Posterior vena cava (tissue), 2 donors: ENCODE data around the gene SPG21. TPM values are rescaled to one million over a fixed set of nuclear protein-coding genes. Genes with fewer than 3 reads are reported as not detected.

ENCODE experiments used
- DNase-seq: peaks from one replicate; pipeline ENCODE4 v3.0.0-alpha.2; 2020; ENCODE audit warnings: low spot score
- intact Hi-C, 2 donors: fragments of 100-400 bp; cut with DNase I; formaldehyde crosslinking; loops; one replicate each; pipeline versions ENCODE4 v1.14.1 to v1.14.2; 2022 to 2023
- total RNA-seq, 2 donors: library from RNA; stranded (reverse); fragmentation: NEBNext Ultra II Directional; extraction: Animal tissue kit (Norgen Biotek cat#: 25700); gene quantifications; one replicate each; pipeline ENCODE4 v1.2.1, GENCODE V29; 2021
- donor health status: DM: yes; HTN: yes; CAD: no.
- donor health status: DM: yes; HTN: yes; CAD: no.

The SPG21 gene
- total RNA-seq, 2 donors from 2014 or later: 65.8 to 78.2 TPM

- intact Hi-C loops: no loop called here
These were observed 40.1 kb downstream of the SPG21 start for GRCh38 chr15:64949383-64950186.

GRCh38 chr15:64948916-64949315 is 40.8 kb downstream of the SPG21 start:
- intact Hi-C loops: no loop called here
- no peak for DNase-seq

More at GRCh38 chr15:64949383-64950186, 40.1 kb downstream of the SPG21 start:
- DNase-seq: no peak

GRCh38 chr15:64947211-64947610 is 42.5 kb downstream of the SPG21 start:
- intact Hi-C loops: no loop called here
- no peak for DNase-seq

- DNase-seq: no peak
- intact Hi-C loops: no loop called here
These were observed 44.8 kb downstream of the SPG21 start for GRCh38 chr15:64944961-64945360.

DNA sequence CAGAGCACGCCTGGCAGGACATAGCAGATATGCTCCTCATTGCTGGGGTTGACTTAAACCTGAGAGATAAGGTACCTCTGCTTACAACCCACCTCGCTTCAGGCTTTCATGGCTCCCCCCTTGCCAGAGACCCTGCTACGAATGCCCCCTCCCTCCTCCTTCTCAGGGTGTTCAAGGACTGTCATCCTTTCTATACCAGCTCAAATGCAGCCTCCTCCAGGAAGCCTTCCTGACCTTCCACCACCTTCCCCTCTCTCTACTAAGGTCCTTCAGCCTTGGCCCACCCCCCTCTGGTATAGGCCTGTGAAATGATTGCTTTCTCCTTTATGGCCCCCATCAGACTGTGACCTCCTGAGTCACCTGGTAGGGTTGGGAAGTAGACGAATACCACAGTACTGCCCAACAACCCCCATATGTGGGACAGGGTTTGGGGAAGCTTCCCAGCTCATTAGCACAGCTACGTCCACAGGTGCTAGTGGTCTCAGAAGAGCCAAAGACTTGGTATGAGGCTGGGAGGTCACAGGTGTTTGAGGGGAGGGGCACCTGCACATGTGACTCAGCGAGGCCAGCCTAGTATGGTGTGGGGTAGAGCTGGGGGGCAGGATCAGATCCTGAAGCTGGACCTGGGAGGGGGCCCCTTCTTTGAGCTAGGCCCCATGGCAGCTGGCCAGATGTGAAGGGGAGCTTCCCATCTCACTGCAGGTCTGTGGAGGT is 46.0 kb downstream of the SPG21 start:
- DNase-seq: no peak
- intact Hi-C loops: no loop called here

DNA sequence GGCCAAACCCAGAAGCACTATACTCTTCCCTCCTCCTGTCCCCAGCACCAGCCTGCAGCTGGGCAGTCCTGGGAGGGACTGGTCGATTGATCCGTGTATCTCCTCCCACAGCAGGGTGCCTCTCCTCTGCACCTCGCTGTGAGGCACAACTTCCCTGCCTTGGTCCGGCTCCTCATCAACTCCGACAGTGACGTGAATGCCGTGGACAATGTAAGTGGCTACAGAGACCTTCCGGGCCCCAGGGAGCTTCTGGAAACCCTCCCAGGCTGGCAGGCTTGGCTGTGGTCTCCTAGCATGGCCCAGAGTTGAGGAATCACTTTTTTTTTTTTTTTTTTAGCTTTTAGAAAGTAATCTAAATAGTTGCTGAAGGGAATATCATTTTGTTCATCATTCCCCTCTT is 47.4 kb downstream of the SPG21 start:
- intact Hi-C loops: no loop called here
- DNase-seq: no peak

- no peak for DNase-seq
- intact Hi-C loops: no loop called here
These were observed 51.5 kb downstream of the SPG21 start for GRCh38 chr15:64938192-64938591.

GRCh38 chr15:64934023-64934422 is 55.7 kb downstream of the SPG21 start:
- no peak for DNase-seq
- intact Hi-C loops: no loop called here

DNA sequence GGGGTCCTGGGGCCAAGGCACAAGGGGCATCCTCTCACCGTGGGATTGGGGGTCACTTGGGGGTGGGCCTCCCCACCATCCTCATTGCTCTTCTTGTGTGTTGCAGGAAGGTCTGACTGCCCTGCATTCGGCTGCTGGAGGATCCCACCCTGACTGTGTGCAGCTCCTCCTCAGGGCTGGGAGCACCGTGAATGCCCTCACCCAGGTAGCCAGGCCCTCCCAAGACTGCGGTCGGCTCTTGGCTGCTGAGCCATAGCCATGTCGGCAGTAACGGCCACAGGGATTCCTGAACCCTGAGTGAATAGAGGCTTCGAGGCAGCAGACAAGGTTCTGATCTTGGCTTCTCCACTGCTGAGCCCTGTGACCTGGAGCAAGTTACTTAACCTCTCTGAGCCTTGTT is 58.3 kb downstream of the SPG21 start:
- intact Hi-C loops: no loop called here
- no peak for DNase-seq

GRCh38 chr15:64930778-64931371 is 58.8 kb downstream of the SPG21 start:
- no peak for DNase-seq
- intact Hi-C loops: no loop called here

DNA sequence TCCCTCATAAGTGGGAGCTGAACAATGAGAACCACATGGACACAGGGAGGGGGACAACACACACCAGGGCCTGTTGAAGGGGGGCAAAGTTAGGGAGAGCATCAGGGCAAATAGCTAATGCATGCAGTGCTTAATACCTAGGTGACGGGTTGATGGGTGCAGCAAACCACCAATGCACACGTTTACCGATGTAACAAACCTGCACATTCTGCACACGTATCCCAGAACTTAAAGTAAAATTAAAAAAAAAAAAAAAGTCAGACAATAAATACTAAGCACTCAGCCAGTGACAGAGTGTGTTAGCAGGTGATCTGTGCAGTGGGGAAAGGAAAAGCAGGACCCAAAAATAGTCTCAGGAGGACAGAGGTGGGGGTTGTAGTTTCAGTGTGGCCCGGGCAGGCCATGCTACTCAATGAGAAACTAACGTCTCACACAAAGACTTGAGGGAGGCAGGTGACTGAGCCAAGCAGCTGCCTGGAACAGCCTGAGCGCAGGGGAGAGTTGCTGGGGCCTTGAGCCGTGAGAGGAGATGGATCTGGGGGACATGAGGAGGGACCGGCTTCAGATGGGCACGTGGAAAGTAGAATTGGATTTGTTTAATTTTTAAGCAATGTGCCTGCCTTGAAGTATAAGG is 59.6 kb downstream of the SPG21 start:
- DNase-seq: no peak

GRCh38 chr15:64928626-64929220 is 61.0 kb downstream of the SPG21 start:
- intact Hi-C loops: no loop called here
- DNase-seq: no peak

More for the DNA sequence above, 59.6 kb downstream of the SPG21 start:
- intact Hi-C loops: no loop called here

DNA sequence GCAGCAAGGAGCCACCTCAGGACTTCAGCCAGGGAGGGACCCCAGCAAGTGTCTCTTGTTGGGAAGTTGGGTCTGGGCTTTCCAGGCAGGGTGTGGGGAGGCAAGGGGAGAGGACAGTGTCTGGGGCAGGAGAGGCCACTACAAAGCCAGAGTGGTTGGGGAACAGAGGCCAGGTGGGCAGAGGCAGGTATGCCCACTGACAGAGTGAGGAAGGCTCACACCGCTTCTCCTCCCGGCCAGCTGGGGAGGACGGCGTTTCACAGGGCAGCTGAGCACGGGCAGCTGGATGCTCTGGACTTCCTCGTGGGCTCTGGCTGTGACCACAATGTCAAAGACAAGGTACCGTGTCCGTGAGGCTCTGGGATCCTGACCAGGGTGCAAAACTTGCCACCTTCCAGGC is 63.1 kb downstream of the SPG21 start:
- no peak for DNase-seq
- intact Hi-C loops: no loop called here

GRCh38 chr15:64925335-64926330 is 64.1 kb downstream of the SPG21 start:
- intact Hi-C loops: no loop called here
- DNase-seq: no peak

DNA sequence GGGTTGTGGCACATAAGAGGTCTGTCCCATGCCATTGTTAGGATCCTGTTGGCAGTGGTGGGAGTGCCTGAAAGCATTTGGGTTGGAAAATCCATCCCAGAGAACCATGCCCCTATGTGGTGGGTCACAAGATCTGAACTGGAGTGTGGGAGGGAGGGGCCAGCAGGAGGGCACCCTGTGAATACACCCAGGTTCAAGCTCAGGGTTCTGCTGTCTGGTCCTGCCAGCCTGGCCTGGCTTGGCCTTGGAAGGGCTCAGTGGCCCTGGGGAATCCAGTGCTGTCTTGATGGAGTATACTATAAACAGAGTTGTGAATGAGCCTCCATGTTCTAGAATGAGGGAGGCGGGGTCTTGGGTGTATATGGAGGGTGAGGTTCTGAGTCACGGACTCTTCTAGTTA is 66.2 kb downstream of the SPG21 start:
- DNase-seq: no peak
- intact Hi-C loops: no loop called here

DNA sequence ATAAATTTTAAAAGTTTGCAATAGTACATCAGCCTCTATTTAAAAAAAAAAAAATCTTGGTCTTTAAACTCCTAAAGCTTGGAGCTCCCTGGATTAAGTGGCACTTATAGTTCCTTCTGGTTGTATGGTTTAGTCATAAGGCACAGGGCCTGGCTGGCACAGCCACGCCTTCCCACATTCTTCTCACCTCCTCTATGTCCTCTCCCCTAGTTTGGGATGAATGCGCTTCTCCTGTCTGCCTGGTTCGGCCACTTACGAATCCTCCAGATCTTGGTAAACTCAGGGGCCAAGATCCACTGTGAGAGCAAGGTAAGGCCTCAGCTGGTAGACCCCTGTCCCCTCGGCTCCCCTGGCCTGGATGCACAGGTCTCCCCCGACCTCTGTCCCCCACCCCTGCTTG is 68.0 kb downstream of the SPG21 start:
- intact Hi-C loops: no loop called here
- no peak for DNase-seq

- intact Hi-C loops: no loop called here
- DNase-seq: no peak
These were observed 70.0 kb downstream of the SPG21 start for GRCh38 chr15:64919721-64920120.

GRCh38 chr15:64917211-64917610 is 72.5 kb downstream of the SPG21 start:
- DNase-seq: no peak
- intact Hi-C loops: no loop called here
